Neuron (in vitro differentiated cells): Measurements from ENCODE around the gene AOPEP.

Experiments
- H2AFZ ChIP-seq: one replicate; pipeline ENCODE4 v1.6.1; 2013; ENCODE audit warnings: low read depth, mild to moderate bottlenecking, inconsistent platforms, low read length, moderate library complexity
- H3K27me3 ChIP-seq: one replicate; pipeline ENCODE4 v1.6.1; 2013; ENCODE audit warnings: low read length; ENCODE audit not compliant: insufficient read depth
- H3K36me3 ChIP-seq: one replicate; pipeline ENCODE4 v1.6.1; 2013; ENCODE audit warnings: low read length; ENCODE audit not compliant: insufficient read depth
- H3K4me1 ChIP-seq: one replicate; pipeline ENCODE4 v1.6.1; 2013; ENCODE audit warnings: low read length; ENCODE audit not compliant: insufficient read depth
- H3K4me3 ChIP-seq: 2 replicates; pipeline ENCODE4 v1.5.1; 2013; ENCODE audit warnings: mild to moderate bottlenecking, low read length, moderate library complexity
- H3K9me3 ChIP-seq: one replicate; pipeline ENCODE4 v1.6.1; 2013; ENCODE audit warnings: low read length

Gene AOPEP

DNA sequence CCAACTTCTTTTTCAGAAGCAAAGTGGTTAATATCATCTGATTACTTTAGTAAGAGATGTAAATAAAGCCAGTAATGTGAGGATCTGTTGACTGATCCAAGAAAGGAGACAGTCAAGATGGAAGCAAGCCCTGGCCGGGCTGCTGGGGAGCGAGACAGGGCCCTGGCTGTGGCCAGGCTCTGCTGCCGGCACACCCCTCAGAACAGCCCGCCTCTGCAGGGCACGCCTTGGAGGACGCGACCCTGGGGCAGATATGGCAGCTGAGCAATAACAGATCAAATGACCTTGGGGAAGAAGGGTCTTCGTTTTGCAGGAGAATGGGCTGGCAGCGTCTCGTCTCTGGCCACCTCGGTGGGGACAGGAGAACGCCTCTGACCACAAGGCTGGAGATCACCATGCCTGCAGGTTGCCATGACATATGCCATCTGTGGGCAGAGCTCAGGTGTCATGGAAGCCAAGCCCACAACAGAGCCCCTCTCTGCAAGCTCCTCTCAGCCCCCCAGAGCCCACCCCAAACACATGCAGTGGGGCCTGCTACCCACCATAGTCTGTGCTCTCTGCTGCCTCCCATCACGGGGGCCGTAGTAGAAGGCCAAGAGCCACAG lies 384.5 kb downstream of the AOPEP start:
- H3K27me3 ChIP-seq, result no peaks in the 10 kb centered on the region
- peaks cover 22% of the 10 kb centered on the region for H3K36me3 ChIP-seq
- H2AFZ ChIP-seq, result no peak overlapping the region
- no peaks in the 10 kb centered on the region for H3K4me1 ChIP-seq
- H3K9me3 ChIP-seq, result peaks cover under 1% of the 10 kb centered on the region
- no peak overlapping the region for H3K4me3 ChIP-seq

DNA sequence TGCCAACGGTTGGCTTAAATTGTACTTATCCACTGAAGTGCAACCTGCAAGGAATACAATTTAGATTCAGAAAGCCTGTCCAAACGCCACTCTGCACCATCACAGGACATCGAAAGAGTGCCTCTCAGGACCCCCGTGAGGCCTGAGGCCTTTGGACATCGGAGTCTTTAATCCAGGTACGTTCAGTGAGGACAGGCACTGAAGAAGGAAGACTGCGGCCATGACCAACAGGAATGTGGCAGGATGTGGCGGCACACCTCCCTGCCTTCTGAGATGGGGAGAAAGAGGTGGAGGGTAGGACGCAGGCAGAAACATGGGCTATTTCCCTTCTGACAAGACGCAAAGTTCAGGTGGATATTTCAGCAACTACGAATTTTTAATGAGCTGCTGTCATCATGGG lies 385.2 kb downstream of the AOPEP start:
- Histone ChIP-seq H3K36me3 (peaks cover 17% of the 10 kb centered on the region), H3K4me1 (no peaks in the 10 kb centered on the region), H3K9me3 (no peaks in the 10 kb centered on the region), H3K4me3 (no peak overlapping the region), H2AFZ (no peak overlapping the region), H3K27me3 (no peaks in the 10 kb centered on the region)

DNA sequence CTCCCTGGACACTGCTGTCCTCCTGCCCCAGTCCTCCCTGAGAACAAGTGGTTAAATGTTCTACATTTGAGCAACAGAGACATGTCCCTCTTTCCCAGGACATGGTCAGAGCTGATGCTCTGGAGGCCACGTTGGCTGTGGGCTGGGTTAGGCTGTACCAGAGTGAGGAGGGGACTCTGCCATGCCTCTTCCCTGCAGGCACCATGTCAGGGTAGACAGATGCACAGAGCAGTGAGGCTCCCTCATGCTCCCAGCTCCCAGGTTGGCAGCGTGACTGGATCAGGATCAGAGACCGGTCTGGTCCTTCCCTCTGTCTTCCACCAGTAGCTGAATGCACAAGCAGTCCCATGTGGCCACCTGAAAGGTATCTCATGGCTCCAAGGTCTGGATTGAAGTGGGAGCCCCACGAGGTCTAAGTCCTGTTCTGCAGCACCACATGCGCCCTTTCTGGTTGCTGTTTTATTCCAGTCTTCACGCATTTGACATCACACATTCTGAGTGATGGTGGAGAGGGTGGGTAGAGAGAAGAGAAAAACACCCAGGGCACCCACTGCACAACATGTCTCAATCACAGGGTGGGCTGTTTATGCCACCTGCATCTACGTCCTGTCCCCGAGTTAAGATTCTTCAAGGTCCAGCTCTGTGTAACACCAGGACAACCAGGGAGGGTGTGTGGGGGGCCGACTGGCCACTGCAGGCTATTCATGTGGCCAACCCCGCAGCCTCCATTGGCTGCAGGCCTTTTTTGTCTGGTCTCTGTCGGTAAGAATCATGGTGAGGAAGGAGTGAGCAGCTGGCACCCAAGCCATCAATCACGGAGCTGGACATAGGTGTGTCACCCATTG lies 386.2 kb downstream of the AOPEP start:
- Histone ChIP-seq H3K4me1 (no peaks in the 10 kb centered on the region), H2AFZ (no peak overlapping the region), H3K9me3 (no peaks in the 10 kb centered on the region), H3K4me3 (no peak overlapping the region), H3K27me3 (no peaks in the 10 kb centered on the region), H3K36me3 (peaks cover 12% of the 10 kb centered on the region)

DNA sequence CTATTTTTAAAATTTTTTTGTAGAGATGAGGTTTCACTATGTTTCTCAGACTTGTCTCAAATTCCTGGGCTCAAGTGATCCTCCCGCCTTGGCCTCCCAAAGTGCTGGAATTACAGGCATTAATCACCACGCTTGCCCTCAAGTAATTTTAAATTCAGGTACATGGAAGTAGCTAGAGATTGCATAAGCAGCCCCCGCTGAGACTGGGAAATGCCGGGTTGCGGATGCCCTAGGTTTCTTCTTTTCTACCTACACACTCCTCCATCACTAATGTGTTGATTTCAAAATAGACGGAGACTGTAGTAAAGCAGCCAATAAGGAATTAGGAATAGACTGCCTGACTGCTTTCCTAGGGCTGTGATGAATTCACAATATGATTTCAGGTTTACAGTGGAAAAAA lies 388.6 kb downstream of the AOPEP start:
- Histone ChIP-seq H3K9me3 (no peaks in the 10 kb centered on the region), H2AFZ (no peak overlapping the region), H3K4me1 (no peaks in the 10 kb centered on the region), H3K27me3 (no peaks in the 10 kb centered on the region), H3K36me3 (peaks cover 12% of the 10 kb centered on the region), H3K4me3 (no peak overlapping the region)

GRCh38 chr9:95116002-95116807 lies 389.7 kb downstream of the AOPEP start:
- H2AFZ ChIP-seq, result no peak overlapping the region
- H3K4me1 ChIP-seq, result no peaks in the 10 kb centered on the region
- no peak overlapping the region for H3K4me3 ChIP-seq
- no peaks in the 10 kb centered on the region for H3K9me3 ChIP-seq
- H3K27me3 ChIP-seq, result no peaks in the 10 kb centered on the region
- peaks cover 9% of the 10 kb centered on the region for H3K36me3 ChIP-seq

DNA sequence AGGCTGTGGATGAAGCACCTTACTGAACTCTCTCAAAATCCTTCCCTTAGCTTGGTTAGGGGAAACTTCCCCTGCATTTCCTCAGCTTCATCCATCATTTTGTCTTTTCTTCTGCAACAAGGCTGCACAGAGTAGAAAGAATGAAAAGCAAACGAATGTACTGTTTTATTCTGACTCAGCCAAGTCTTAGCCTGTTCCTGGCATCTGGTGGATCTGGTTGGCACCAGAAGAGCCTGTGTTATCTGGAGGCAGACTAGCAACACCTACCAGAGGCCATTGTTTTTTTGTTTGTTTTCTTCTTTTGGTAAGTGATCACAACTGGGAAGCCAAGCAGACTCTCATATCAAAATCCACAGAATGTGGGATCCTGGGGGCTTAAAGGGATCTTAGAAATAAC lies 390.3 kb downstream of the AOPEP start:
- peaks cover 3% of the 10 kb centered on the region for H3K36me3 ChIP-seq
- H3K9me3 ChIP-seq, result no peaks in the 10 kb centered on the region
- no peaks in the 10 kb centered on the region for H3K4me1 ChIP-seq
- H3K4me3 ChIP-seq, result no peak overlapping the region
- no peak overlapping the region for H2AFZ ChIP-seq
- H3K27me3 ChIP-seq, result no peaks in the 10 kb centered on the region

DNA sequence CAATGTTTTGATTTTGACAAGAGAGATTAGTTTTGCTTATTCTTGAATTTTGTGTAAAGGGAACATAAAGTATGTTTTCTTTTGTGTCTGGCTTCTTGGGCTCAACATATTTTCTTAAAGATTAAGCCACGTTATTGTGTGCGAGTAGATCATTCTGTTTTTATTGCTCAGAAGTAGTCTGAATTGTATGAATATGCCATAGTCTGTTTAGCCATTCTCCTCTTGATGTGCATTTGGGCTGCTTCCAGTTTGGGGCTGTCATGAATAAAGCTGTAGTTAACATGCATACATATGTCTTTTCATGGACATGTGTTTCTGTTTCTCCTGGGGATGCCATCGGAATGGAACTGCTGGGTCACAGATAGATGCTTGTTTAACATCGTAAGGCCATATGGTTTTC lies 392.1 kb downstream of the AOPEP start:
- Histone ChIP-seq H3K9me3 (no peaks in the 10 kb centered on the region), H3K4me3 (no peak overlapping the region), H2AFZ (no peak overlapping the region), H3K4me1 (no peaks in the 10 kb centered on the region), H3K27me3 (no peaks in the 10 kb centered on the region), H3K36me3 (no peaks in the 10 kb centered on the region)

DNA sequence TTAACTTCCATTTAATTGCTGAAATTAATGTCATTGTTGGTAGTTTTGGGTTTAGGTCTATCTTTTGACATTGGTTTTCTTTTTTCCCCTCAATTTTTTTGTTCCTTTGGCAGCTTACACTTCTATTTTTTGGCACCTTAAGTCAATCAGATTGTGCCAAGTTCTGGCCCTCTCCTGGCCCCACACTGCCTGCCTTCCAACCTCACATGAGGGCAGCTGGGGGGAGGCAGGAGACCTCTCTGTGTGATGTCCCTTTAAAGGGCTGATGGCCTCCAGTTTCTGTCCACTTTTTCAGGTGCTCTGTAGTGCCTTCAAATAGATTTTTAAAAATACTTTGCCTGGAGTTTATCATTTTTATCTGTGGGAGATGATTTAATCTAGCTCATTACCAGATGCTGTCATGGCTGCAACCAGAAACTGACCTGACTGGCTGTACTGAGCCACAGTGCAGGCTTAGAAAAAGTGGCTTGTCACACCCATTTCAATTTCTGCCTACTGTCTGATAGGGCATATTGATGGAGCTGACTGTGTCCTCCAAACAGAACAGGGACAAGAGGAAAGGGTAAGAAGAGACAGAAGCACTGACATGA lies 394.4 kb downstream of the AOPEP start:
- no peak overlapping the region for H2AFZ ChIP-seq
- no peaks in the 10 kb centered on the region for H3K36me3 ChIP-seq
- peaks cover 8% of the 10 kb centered on the region for H3K4me1 ChIP-seq
- no peaks in the 10 kb centered on the region for H3K9me3 ChIP-seq
- H3K27me3 ChIP-seq, result no peaks in the 10 kb centered on the region
- H3K4me3 ChIP-seq, result no peak overlapping the region

GRCh38 chr9:95124582-95125367 lies 398.3 kb downstream of the AOPEP start:
- no peak overlapping the region for H3K4me3 ChIP-seq

DNA sequence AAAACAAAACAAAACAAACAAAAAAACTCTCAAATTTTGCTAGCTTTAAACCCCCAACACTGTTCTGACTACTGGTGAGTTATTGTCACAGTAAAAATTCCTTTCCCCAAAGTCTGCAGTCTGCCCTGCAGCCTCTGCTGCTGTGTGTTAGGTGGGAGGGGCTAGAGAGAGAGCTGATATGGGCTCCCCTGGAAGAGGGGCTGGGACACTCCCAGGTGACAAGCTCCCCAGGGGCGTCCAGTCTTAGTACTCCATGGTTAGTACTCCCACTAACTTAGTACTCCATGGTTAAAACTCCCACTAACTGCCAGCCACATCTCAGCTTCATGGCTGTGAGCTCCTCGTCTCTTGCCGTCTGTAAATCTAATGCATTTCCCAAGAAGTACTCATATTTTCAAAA lies 399.2 kb downstream of the AOPEP start:
- H3K36me3 ChIP-seq, result no peaks in the 10 kb centered on the region
- H3K4me3 ChIP-seq, result no peak overlapping the region
- H2AFZ ChIP-seq, result no peak overlapping the region
- H3K9me3 ChIP-seq, result no peaks in the 10 kb centered on the region
- peaks cover 25% of the 10 kb centered on the region for H3K4me1 ChIP-seq
- H3K27me3 ChIP-seq, result no peaks in the 10 kb centered on the region

More at GRCh38 chr9:95124582-95125367, 398.3 kb downstream of the AOPEP start:
- H3K36me3 ChIP-seq, result no peaks in the 10 kb centered on the region
- peaks cover 16% of the 10 kb centered on the region for H3K4me1 ChIP-seq
- no peak overlapping the region for H2AFZ ChIP-seq
- no peaks in the 10 kb centered on the region for H3K27me3 ChIP-seq
- no peaks in the 10 kb centered on the region for H3K9me3 ChIP-seq

DNA sequence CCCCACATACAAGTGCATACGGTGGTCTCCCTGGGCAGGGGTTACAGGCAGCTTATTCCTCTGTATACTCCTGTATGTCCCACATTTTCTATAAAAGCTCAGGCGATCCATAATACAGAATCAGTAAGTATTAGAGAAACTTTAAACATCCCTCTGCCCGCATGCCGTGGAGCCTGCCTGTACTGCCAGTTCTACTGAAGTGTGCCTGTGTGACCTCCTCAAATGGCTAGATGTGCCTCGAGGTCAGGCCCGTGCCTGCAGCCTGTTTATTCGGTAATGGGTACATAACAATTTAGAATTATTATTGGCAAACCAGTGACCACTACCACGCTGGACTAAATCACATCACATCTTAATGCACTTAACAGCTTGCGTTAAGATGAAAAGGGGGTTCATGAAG lies 400.2 kb downstream of the AOPEP start:
- Histone ChIP-seq H3K36me3 (no peaks in the 10 kb centered on the region), H3K4me3 (no peak overlapping the region), H3K9me3 (no peaks in the 10 kb centered on the region), H2AFZ (no peak overlapping the region), H3K27me3 (no peaks in the 10 kb centered on the region), H3K4me1 (peaks cover 35% of the 10 kb centered on the region)
